MG63 (cell line): ENCODE results near the gene LRRIQ3. TPM values are rescaled to one million over a fixed set of nuclear protein-coding genes. Genes with fewer than 3 reads are reported as not detected.
A peak's percentile ranks its signal among the peaks of the same experiment; 100 is the strongest.

ENCODE experiments used
- DNase-seq: peaks from one replicate; pipeline ENCODE4 v3.0.0-alpha.2; 2020
- H3K27me3 ChIP-seq: fragments of 250-450 bp; sonication (Bioruptor Pico); 2 replicates; pipeline ENCODE4 v1.5.1; 2020; ENCODE audit warnings: mild to moderate bottlenecking, moderate library complexity
- H3K36me3 ChIP-seq: fragments of 250-450 bp; sonication (Bioruptor Pico); 2 replicates; pipeline ENCODE4 v1.5.1; 2020; ENCODE audit warnings: mild to moderate bottlenecking, moderate library complexity
- H3K4me3 ChIP-seq: fragments of 250-450 bp; sonication (Bioruptor Pico); 2 replicates; pipeline ENCODE4 v1.5.1; 2020; ENCODE audit warnings: mild to moderate bottlenecking, moderate library complexity
- H3K9me3 ChIP-seq: fragments of 250-450 bp; sonication (Bioruptor Pico); 2 replicates; pipeline ENCODE4 v1.5.1; 2020; ENCODE audit warnings: mild to moderate bottlenecking, moderate library complexity
- total RNA-seq: library from RNA; depleted of rRNA; stranded (reverse); fragments of >200 nt; shearing (Covaris generic); gene quantifications from 2 replicates; pipeline ENCODE4 v1.2.3, GENCODE V29; 2014; ENCODE audit warnings: low replicate concordance; rRNA removed

LRRIQ3 gene, protein sequence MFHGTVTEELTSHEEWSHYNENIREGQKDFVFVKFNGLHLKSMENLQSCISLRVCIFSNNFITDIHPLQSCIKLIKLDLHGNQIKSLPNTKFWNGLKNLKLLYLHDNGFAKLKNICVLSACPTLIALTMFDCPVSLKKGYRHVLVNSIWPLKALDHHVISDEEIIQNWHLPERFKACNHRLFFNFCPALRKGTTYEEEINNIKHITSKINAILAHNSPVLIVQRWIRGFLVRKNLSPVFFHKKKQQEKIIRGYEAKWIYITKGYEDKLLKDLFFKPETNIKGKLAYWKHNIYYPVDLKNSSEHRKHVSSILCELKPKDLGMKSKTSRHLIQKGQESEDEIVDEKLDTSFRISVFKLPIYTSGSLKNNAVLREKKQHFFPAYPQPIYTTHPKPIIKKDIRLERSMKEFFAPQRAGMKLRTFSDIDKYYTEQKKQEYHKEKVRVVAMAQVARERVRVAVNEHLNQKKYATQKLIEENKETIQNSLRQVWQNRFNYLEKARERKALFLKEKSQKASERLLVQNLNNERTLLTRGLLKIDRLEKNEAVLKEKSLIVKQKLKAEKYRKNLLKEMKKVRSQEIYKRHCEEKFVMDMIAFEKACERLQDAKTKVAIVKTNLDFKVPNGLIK
- 0.12 and 0.16 TPM in 2 replicates for total RNA-seq

DNA sequence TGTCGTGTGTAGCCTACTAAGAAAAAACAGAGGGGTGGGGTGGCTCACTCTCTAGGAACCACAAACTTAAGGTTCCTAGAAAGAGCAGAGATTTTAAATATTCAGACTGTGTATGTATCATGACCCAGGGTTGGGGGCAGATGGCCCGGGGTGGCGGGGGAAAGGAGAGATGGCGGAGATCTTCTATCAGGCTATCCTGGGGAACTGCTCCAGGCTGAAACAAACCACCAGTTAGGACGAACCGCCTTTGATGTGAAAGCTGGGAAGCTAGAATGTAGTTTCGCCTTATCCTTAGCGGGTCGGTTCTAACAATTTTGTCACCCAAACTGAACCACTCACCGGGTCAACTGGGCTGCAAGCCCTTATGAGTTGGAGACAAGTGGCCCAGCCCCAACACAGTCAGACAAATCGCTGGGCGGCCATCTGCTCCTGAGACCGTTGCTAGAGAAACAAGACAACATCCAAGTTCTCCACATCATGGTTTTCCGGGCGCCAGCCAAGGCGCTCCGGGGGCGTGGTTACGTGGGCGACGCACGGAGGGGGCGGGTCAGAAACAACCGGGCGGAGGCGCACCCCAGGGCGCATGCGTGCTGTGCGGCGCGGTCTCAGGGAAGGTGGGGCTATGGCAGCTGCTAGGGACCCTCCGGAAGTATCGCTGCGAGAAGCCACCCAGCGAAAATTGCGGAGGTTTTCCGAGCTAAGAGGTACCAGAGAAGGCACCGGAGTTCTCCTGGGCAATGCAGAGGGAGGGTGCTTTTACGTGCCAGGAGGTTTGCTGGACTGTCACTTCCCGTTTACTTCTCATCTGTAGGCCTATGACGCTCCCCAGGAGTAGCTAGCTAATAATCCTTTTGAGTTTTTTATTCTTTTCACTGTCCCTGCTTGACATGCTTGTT is at the start of gene LRRIQ3, which contains the start of gene FPGT:
LRRIQ3 (minus strand) TSS at position 520 of the 896 bp plus-strand sequence. CDS start 14,492 bp downstream, outside the sequence.
FPGT (plus strand) TSS at position 586 of the 896 bp plus-strand sequence; CDS start at position 623, 37 bp downstream.
- Histone ChIP-seq H3K9me3 (no peaks in the 10 kb centered on the region), H3K36me3 (peaks cover 7% of the 10 kb centered on the region), H3K27me3 (no peaks in the 10 kb centered on the region), H3K4me3 (peak within 1 kb of the TSS; percentile 87)
- DNase-seq, result peak; percentile 86

DNA sequence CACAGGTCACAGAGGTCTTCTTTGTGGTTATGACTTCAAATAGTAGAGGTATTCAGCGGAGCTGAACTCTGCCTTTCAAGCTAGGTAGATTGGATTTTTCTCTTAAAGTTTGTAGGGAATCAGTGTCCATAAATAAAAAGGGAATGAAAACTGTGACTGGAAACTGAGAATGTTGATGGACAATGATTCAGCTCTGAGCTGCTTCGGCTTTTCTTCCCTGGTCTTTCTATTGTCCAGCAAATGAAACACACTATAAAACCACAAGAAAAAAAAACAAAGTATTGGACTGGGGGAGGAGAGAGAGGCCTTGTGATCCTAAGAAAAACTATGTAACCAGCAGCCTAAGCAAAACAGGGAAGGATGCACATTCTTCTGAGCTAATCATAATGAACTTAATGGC is 48.3 kb upstream of the LRRIQ3 start:
- no peaks in the 10 kb centered on the region for H3K36me3 ChIP-seq
- DNase-seq, result no peak

DNA sequence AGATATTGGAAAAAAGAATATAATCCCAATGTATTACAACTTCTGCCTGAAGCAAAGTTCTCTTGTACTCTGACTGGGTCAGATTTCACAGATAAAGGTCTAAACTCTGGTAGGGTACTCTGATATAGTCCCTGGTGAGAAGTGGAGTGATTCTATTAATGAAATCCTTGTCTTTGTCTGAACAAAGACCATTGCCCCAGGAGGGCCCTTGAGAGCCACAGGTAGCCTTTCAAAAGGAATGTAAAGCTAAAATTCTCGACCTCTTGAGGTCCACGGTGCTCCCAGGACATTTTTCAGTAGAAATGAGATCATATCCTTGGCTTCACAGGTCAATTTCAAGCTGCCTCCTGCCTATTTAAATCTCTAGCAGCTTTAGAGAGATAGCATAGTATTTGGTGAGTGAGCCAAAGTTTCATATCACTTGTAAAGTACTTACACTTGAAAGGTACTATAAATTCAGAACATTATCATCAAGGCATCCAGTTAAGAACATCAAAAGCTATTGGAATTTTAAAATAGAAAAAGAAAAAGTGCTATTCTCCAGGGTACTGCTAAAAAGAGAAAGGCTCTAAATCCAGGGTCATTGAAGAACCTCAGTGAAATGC is 47.3 kb upstream of the LRRIQ3 start:
- Histone ChIP-seq H3K4me3 (no peak overlapping the region), H3K27me3 (no peaks in the 10 kb centered on the region), H3K36me3 (no peaks in the 10 kb centered on the region), H3K9me3 (no peaks in the 10 kb centered on the region)
- DNase-seq, result no peak

More for the DNA sequence above, 48.3 kb upstream of the LRRIQ3 start:
- Histone ChIP-seq H3K9me3 (no peaks in the 10 kb centered on the region), H3K4me3 (no peak overlapping the region), H3K27me3 (no peaks in the 10 kb centered on the region)

GRCh38 chr1:74237787-74238186 is 39.8 kb upstream of the LRRIQ3 start:
- Histone ChIP-seq H3K9me3 (no peaks in the 10 kb centered on the region), H3K36me3 (no peaks in the 10 kb centered on the region), H3K4me3 (no peak overlapping the region), H3K27me3 (peaks cover 2% of the 10 kb centered on the region; the same call in 1 of the 2 replicates)
- DNase-seq, result no peak

GRCh38 chr1:74237035-74237434 is 39.1 kb upstream of the LRRIQ3 start:
- Histone ChIP-seq H3K27me3 (peaks cover 2% of the 10 kb centered on the region; the same call in 1 of the 2 replicates), H3K4me3 (no peak overlapping the region)

GRCh38 chr1:74236440-74236839 is 38.5 kb upstream of the LRRIQ3 start:
- Histone ChIP-seq H3K36me3 (no peaks in the 10 kb centered on the region), H3K4me3 (no peak overlapping the region), H3K27me3 (peaks cover 2% of the 10 kb centered on the region; the same call in 1 of the 2 replicates), H3K9me3 (no peaks in the 10 kb centered on the region)
- DNase-seq, result no peak

More at GRCh38 chr1:74237035-74237434, 39.1 kb upstream of the LRRIQ3 start:
- no peak for DNase-seq
- H3K36me3 ChIP-seq, result no peaks in the 10 kb centered on the region
- H3K9me3 ChIP-seq, result no peaks in the 10 kb centered on the region

DNA sequence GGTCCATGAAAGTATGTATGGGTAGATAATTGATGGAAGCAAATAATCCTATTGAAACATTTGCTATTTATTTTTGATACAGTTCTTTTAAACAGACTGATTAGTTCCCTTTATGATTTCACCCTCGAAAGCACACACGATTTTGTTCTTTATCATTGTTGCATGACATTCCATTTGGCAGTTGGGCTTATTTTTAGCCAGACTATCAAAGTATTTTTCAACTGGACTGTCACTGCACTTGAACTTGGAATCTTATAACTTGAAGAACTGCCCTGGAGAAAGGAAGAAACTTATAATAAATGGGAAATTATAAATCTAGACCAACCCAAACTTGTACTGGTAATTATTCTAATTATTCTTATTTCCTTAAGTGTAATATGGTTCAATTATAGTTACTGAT is 37.2 kb upstream of the LRRIQ3 start, which contains the start of gene TNNI3K:
TNNI3K (plus strand) TSS at position 235 of the 400 bp plus-strand sequence; CDS start at position 300, 65 bp downstream.
- no peak within 1 kb of the TSS for H3K4me3 ChIP-seq
- no peaks in the 10 kb centered on the region for H3K9me3 ChIP-seq
- DNase-seq, result no peak
- no peaks in the 10 kb centered on the region for H3K36me3 ChIP-seq
- H3K27me3 ChIP-seq, result peaks cover 2% of the 10 kb centered on the region; the same call in 1 of the 2 replicates

DNA sequence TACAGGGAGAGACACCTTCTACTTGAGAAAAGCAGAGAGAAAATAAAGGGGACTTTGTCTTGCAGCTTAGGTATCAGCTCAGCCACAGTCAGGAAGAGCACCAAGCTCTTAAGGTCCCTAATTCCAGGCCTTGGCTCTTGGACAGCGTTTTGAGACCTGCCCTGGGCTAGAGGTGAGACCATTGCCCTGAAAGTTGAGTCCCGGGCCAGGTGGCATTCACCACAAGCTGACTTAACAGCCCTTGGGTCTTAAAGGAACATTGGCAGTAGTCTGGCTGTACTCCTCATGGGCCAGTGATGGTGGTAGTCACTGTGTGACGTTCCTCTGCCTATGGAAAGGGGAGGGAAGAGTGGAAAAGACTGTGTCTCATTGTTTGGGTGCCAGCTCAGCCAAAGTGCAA is 25.5 kb upstream of the LRRIQ3 start:
- no peaks in the 10 kb centered on the region for H3K36me3 ChIP-seq

GRCh38 chr1:74222701-74223100 is 24.7 kb upstream of the LRRIQ3 start:
- DNase-seq, result no peak

More for the DNA sequence above, 25.5 kb upstream of the LRRIQ3 start:
- Histone ChIP-seq H3K9me3 (no peaks in the 10 kb centered on the region), H3K27me3 (no peaks in the 10 kb centered on the region), H3K4me3 (no peak overlapping the region)
- DNase-seq, result no peak

DNA sequence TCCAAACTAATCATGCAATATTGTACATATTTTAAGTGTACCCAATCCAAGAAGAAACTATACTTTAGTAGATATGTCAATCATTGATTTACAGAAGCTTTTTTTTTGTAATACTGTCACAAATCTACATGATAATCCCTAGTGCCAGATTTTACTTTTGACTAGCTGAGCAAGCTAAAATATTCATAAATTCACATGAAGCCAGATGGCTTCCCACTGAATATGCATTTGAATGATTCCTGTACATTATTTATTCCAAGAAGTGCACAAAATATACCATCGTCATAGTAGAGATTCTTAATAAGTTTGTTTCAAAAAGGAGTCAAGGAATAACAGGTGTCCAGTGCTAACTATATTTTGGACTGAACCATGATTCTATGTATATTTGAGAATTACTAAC is 17.3 kb upstream of the LRRIQ3 start:
- no peak for DNase-seq
- Histone ChIP-seq H3K4me3 (no peak overlapping the region), H3K9me3 (no peaks in the 10 kb centered on the region), H3K27me3 (0 out of 2 replicates have a peak, but pooled peaks cover 2% of the 10 kb centered on the region), H3K36me3 (no peaks in the 10 kb centered on the region)

More at GRCh38 chr1:74222701-74223100, 24.7 kb upstream of the LRRIQ3 start:
- no peaks in the 10 kb centered on the region for H3K27me3 ChIP-seq
- no peak overlapping the region for H3K4me3 ChIP-seq
- no peaks in the 10 kb centered on the region for H3K36me3 ChIP-seq
- no peaks in the 10 kb centered on the region for H3K9me3 ChIP-seq

GRCh38 chr1:74205266-74205665 is 7.3 kb upstream of the LRRIQ3 start:
- no peak for DNase-seq
- no peaks in the 10 kb centered on the region for H3K9me3 ChIP-seq
- H3K4me3 ChIP-seq, result no peak overlapping the region

DNA sequence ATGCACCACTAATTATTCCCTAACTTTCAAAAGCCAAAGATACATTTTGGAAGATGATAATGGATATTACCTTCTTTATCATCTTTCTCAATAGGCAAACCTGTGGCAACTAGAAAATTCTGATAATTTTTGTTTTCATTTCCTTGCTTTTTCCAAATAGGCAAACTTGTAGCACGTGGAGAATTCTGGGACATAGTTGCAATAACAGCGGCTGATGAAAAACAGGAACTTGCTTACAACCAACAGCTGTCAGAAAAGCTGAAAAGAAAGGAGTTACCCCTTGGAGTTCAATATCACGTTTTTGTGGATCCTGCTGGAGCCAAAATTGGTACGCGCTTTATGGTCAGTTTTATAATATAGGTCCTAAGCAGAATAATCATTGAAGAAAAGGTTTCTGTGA is 1.5 kb upstream of the LRRIQ3 start:
- DNase-seq, result no peak
- no peak overlapping the region for H3K4me3 ChIP-seq
- H3K9me3 ChIP-seq, result no peaks in the 10 kb centered on the region
- H3K36me3 ChIP-seq, result peaks cover 7% of the 10 kb centered on the region
- no peaks in the 10 kb centered on the region for H3K27me3 ChIP-seq

More at GRCh38 chr1:74205266-74205665, 7.3 kb upstream of the LRRIQ3 start:
- peaks cover 4% of the 10 kb centered on the region for H3K36me3 ChIP-seq
- no peaks in the 10 kb centered on the region for H3K27me3 ChIP-seq

- no peak for DNase-seq
- H3K4me3 ChIP-seq, result peak overlapping the region; percentile 87
Measured at GRCh38 chr1:74197255-74197654, 721 bp downstream of the LRRIQ3 start.

DNA sequence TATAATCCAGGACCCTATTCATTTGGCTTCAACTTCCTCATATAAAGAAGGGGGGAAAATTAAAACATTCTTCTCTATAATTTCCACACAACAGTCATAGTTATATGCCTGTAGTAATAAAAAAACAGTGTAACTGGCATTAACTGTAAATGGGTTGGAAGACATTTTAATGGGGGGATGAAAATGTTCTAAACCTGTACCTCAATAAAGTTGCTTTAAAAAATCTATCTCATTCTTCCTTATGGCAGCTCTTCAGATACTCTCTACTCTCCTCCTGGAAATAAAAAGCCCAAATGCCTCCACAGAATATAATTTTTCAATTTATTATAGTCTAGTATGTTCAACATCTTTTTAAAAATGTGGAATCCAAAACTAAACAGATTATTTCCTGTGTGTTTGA is 2.6 kb downstream of the LRRIQ3 start:
- no peak overlapping the region for H3K4me3 ChIP-seq
- no peaks in the 10 kb centered on the region for H3K27me3 ChIP-seq
- DNase-seq, result no peak
- H3K9me3 ChIP-seq, result no peaks in the 10 kb centered on the region
- peaks cover 3% of the 10 kb centered on the region; the same call in 1 of the 2 replicates for H3K36me3 ChIP-seq

More at GRCh38 chr1:74197255-74197654, 721 bp downstream of the LRRIQ3 start:
- no peaks in the 10 kb centered on the region for H3K27me3 ChIP-seq
- peaks cover 7% of the 10 kb centered on the region for H3K36me3 ChIP-seq
- H3K9me3 ChIP-seq, result no peaks in the 10 kb centered on the region

GRCh38 chr1:74193908-74194307 is 4.1 kb downstream of the LRRIQ3 start:
- DNase-seq, result peak; percentile 32
- no peaks in the 10 kb centered on the region for H3K27me3 ChIP-seq
- no peaks in the 10 kb centered on the region for H3K9me3 ChIP-seq
- no peaks in the 10 kb centered on the region for H3K36me3 ChIP-seq
- H3K4me3 ChIP-seq, result no peak overlapping the region

DNA sequence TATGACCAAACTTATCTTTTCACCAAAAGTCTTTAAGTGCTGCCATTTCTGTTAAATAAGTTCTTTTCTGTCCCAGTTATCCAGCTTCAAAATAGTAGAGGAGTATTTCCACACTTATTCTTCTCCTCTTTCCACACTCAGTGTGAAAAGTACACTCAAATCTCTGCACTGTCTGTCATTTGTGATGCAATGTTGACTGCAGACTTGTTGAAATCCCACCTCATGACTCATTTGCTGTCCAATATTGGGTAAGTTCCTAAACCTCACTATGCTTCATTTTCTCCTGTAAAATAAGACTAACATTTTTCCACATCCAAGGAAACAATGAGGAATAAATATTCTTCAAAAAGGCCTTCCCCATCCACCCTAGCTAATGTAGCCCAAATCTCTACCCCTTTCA is 17.5 kb downstream of the LRRIQ3 start:
- DNase-seq, result no peak

More for the DNA sequence above, 17.5 kb downstream of the LRRIQ3 start:
- no peak overlapping the region for H3K4me3 ChIP-seq
- H3K9me3 ChIP-seq, result no peaks in the 10 kb centered on the region
- no peaks in the 10 kb centered on the region for H3K27me3 ChIP-seq
- H3K36me3 ChIP-seq, result no peaks in the 10 kb centered on the region
